CD4-positive, alpha-beta T cell treated with Interleukin-17A for 4 hours (primary cell): ENCODE measurements around the gene ZFAND3.

Source experiments
- DNase-seq: peaks from one replicate; pipeline ENCODE4 v3.0.0-alpha.2; 2020; ENCODE audit warnings: mixed read lengths

The ZFAND3 gene

DNA sequence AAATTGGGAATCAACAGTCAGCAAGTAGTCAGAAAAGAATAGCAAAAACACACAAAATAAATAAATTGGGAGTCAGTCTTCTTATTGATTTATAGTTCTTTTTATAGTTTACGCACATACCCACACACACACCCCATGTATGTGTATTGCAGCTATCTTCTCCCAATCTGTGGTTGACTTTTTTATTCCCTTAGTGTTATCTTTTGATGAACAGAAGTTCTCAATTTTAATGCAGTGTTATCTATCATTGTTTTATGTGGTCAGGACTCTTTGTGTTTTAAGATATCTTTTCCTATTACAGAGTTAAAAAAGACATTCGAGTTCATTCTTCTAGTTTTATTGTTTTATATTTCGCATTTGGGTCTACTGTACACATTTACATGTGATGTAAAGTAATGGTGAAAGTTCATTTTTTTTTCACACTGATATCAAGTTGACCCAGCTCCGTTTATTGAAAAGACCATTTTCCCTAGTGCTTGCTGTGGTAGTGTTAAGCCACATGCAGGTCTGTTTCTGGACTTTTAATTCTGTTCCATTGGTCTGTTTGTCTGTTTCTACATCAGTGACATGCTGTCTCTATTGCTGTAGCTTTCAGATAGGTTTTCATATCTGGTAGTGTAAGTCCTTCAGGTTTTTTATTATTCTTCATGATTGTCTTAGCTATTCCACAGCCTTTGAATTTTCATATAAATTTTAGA lies 78.4 kb downstream of the ZFAND3 start:
- DNase-seq = no peak

DNA sequence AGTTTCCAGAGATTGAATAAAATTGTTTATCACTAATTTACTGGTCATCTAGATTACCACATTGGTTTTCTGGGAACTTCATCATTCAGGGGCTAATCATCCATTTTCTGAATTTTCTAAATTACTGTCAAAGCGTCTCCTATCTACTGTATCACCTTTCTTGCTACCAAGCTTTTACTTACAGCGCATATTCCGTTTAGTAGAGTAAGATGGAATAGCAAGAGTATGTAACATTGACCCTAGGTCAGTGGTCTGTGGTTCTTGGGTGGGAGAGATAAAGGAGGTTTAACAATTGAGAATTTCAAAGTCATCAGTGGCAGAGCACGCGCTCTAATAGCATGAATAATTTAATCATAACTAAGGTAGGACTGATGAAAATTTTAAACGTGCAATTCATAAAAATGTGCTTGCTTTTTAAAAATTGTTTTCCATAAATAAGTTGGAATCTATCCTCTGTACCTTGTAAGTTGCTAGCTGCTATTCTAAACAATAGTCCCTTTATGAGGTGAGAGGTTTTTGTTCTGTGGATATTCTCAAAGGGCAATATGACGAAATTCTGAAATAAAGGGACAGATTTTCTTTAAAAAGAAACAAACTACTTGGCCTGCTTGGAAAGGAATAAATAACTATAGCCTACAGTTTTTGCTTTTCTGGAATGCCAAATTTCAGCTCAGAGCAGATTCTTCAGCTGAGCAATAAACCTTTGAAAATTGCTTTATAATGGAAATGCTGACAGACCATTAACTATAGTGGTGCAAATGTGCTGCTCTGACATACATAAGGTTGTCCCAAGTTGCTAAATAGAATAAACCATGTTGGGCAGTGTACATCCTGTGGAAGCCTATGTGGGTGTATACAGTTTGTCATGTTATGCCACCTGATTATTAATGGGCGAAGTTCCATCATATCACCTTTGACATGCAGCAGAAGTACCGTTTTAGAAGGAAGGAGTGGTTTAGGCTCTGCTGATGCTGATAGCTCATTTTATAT lies 84.1 kb downstream of the ZFAND3 start:
- no peak for DNase-seq

DNA sequence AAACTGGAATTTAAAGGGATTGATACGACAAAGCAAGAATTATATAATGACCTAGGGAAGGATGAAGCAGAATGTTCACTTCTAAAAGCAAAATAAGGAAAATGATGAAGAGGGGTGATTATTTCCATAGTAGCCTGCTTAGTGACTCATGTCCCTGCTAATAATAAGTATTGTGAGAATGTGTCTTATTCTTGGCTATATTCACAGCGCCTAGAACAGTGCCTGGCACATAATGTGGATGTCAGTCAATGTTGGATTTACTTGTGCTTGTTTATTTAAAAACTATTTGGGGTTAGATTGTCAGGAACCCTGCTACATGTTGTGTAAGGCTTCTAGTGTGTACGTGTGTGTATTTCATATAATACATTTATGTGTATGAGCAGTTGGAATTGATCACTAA lies 85.1 kb downstream of the ZFAND3 start:
- no peak for DNase-seq

DNA sequence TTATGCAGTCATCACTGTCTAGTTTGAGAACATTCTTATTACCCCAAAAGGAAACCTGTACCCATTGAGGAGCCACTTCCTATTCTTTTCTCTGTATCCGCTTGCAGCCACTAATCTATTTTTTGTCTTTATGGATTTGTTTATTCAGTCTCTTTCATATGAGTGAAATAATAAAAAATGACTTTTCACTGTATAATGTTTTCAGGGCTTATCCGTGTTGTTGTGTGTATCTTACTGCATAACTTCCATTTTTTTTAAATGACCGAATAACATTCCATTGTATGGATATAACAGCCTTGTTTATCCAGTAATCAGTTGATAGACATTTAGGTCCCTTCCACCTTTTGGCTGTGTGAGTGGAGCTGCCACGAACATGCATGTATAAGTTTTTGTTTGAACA lies 86.6 kb downstream of the ZFAND3 start:
- no peak for DNase-seq

DNA sequence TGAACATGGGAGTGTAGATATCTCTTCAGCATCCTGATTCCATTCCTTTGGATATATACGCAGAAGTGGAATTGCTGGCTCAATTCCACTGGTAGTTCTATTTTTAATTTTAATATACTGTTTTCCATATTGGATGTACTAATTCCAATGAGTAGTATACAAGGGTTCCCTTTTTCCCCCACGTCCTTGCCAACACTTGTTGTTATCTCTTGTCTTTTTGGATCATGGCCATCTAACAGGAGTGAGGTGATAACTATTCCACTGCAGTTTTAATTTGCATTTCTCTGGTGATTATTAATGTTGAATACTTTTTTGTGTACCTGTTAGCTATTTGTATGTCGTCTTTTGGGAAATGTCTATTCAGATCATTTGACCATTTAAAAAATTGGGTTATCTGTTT lies 91.5 kb downstream of the ZFAND3 start:
- DNase-seq = no peak

DNA sequence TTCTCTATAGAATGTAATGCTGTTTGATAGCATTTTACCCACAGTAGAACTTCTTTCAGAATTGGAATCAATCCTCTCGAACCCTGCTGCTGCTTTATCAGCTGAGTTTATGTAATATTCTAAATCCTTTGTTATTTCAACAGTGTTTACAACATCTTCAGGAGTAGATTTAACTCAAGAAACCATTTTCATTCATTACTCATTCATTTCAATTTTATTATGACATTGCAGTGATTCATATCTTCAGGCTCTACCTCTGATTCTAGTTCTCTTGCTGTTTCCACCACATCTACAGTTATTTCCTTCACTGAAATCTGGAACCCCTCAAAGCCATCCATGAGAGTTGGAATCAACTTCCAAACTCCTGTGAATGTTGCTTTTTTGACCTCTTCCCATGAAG lies 93.7 kb downstream of the ZFAND3 start:
- no peak for DNase-seq

DNA sequence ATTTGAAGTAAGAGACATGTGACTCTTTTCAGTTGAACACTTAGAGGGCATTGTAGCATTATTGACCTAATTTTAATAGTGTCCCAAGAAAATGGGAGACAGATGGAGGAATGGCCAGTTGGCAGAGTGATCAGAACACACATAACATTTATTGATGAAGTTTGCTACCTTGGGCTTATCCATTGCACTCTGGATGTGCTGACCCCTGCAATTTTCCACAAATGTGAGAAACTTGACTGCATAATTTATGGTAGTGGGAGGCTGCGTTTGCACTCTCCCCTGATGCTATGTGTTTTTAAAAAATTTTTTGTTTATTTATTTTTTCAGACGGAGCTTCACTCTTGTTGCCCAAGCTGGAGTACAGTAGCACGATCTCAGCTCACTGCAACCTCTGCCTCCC lies 95.9 kb downstream of the ZFAND3 start:
- no peak for DNase-seq

DNA sequence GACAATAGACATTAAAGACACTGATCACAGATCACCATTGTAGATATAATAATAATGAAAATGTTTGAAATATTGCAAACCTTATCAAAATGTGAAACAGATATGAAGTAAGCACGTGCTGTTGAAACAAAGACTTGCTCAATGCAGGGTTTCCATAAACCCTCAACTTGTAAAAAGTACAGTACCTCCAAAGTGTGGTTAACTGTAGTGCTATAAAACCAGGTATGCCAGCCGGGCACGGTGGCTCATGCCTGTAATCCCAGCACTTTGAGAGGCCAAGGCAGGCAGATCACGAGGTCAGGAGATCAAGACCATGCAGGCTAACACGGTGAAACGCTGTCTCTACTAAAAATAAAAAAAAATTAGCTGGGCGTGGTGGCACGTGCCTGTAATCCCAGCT lies 96.6 kb downstream of the ZFAND3 start:
- no peak for DNase-seq

DNA sequence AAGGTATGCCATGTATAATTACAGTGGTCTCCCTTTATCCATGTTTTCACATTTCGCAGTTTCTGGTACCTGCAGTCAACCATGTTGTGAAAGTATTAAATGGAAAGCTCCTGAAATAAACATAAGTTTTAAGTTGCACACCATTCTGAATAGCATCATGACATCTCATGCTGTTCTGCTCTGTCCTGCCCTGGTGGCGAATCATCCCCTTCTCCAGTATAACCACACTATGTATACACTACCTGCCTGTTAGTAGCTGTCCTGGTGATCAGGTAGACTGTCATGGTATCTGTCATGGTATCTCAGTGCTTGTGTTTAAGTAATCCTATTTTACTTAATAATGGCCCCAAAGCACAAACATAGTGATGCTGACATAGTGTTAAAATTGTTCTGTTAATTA lies 97.1 kb downstream of the ZFAND3 start:
- no peak for DNase-seq

DNA sequence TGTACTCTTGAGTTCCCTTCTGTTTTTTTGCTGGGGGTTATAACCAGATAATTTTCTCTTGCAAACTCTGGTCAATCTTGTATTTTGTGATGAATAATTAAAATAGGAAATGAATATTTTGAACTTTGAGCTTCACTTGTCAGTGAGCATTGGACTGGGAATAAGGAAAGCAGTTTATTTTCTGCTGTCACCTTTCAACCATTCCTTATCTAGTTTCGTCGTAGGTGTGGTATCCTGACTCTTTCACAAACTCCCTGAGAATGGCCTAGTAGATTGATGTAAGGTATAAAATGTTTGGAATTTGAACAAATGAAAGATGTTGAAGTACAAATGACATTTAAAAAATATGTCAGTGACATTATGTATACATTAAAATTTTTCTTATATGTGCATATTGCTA lies 98.0 kb downstream of the ZFAND3 start:
- no peak for DNase-seq

DNA sequence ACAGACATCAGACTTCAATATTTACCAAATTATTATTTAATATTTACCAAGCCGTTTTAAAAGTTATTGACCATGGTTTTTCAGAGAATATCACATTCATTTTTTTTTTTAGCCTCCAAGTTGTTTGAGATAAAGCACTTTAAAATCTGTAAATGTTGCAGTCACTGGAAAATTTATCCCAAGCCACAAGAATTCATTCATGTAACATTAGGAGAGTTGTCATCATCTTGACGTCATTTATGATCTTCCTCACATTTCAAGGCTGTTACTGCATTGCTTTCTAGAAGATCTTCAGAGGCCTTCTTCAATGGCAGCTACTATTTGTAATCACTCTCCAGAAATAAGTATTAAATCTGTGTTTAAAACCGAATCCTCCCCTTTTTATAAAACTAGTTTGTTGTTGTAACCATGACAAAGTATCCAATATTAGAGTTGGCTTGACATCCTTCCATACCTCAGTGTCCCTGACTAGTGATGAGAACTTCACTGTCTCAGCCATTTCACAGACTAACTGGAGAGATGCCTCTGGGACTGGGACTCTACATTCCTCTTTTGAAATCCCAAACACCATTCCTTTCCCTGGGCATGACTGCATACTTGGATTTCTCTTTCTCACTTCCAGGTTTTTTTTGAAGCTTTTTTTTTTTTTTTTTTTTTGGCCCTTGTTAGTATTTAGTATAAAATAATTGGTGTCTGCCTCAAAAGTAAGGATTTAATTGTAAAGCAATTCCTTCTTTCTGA lies 100.1 kb downstream of the ZFAND3 start:
- DNase-seq = no peak

DNA sequence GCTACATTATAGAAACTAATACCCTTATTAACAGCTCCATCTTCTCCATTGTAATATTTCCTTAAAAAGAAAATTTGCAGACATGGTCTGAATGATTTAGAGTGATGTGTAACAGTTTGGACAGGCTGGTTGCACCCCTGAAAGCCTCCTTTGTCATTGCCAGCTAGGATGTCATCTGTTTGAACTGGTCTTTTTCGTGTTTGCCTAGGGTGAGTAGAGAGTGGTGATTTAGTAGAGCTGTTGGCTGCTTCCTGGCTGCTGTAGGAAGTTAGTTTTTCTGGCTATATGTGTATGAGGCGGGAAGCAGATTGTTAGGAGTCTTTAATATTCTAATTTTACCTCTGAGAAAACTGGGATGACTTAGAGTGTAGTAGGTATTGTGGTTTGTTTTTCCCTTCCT lies 101.1 kb downstream of the ZFAND3 start:
- DNase-seq = no peak

DNA sequence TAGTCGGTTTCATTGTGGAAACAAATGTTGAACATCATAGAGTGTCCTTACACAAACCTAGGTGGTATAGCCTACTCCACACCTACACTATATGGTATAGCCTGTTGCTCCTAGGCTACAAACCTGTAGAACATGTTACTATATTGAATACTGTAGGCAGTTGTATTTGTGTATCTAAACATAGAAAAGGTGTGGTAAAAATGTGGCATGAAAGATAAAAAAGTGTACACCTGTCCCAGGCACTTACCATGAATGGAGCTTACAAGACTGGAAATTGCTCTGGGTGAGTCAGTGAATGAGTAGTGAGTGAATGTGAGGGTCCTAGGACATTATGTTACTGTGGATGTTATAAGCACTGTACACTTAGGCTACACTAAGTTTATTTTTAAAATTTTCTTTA lies 103.0 kb downstream of the ZFAND3 start:
- DNase-seq = no peak

DNA sequence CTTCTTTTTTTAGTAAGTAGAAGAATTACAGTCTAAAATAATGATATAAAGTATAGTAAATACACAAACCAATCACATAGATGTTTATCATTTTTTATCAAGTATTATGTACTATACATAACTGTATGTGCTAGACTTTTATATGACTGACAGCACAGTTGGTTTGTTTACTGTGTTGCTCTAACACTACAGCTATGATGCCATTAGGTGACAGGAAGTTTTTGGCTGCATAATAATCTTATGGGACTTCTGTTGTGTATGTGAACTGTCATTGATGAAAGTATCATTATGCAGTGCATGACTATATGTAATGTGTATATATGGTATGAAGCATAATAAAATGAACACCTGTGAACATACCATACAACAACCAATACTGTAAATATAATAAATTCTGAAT lies 104.0 kb downstream of the ZFAND3 start:
- no peak for DNase-seq

DNA sequence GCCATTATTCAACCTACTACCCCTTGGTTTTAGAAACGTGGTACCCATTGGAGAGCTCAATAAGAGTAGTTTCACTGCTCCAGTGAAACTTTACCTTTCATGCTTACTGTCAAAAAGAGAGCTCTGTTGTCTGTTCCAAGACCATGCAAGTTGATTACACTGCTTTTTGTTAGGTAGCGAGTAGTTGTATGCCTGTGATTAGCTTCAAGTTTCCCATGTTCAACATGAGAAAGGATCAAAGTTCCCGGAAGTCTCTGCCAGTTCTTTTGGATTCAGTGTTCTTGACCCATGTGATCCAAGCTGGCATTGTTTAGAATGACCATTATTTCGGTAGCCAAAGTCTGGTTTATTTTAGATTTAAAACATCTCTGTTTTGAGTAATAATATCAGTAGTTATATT lies 107.1 kb downstream of the ZFAND3 start:
- no peak for DNase-seq

DNA sequence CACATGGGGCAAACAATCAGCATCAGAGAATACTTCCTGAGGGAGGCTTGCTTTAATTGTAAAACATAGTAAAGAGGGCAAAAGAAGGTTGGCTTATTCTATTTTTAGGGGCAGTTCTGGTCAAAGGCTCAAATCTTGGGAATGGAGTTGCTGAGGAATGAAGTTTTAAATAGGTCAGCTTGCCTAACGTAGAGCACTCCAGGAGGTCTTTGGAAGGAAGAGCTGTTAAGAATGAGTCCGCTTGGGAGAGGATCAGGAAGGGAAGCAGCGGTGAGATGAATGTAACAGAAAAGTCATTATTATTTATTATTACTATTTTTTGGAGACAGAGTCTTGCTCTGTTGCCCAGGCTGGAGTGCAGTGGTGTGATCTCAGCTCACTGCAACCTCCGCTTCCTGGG lies 108.7 kb downstream of the ZFAND3 start:
- no peak for DNase-seq

DNA sequence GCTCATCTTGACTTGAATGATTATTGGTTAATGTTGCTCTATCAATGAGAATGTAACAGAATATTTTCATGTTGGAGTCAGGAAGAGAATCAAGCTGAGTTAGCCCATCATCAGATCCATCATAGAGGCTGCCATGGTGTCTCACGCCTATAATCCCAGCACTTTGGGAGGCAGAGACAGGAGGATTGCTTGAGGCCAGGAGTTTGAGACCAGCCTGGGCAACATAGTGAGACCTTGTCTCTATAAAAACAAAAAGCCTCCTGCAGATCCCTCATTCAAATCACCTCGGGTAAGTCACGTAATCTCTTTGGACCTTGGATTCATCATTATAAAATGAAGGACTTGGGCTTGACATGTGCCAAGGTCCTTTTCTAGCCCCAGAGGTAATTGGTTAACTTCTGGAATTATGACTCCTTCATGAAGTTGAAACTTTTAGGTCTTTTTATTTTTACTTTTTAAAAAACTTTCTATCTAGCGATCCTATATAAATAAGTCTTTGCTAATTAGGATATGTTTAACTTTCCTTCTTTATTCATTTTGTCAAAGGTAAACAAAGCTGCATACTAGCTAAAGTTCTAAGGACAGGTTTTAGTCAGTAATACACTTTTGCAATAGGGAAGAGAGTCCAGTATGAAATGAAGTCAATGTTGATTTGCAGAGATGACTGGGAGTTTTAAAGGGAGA lies 110.9 kb downstream of the ZFAND3 start:
- DNase-seq = no peak

DNA sequence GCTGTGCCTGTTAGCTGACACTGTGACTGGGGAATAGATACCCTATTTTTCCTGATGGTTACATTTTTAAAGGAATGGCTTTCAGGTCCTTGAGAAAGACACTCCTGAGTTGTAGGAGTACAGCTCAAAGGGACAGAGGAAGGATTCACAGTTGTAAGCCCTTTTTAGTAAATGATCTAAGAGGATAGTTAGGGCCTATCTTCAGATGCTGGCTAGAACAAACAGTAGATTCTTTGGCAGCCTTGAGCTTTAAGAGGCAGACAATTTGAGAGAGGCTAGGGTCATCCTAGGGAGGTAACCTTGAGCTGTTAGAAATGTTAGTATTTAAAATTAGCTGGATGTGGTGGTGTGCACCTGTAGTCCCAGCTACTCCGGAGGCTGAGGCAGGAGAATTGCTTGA lies 111.5 kb downstream of the ZFAND3 start:
- DNase-seq = no peak

DNA sequence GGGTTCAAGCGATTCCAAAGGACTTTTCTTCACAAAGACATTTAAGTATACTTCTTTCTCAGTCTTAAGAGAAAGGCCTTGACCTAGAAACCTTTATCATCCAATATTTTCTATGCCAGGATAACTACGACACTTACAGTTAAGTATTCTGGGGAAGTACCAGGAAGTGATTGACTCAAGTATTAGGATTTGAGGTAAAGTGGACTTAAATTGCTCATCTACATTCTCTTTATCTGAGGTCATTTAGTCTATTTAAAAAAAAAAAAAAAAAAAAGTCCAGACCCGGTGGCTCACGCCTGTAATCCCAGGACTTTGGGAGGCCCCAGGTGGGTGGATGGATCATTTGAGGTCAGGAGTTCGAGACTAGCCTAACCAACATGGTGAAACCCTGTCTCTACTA lies 114.7 kb downstream of the ZFAND3 start:
- DNase-seq = no peak

DNA sequence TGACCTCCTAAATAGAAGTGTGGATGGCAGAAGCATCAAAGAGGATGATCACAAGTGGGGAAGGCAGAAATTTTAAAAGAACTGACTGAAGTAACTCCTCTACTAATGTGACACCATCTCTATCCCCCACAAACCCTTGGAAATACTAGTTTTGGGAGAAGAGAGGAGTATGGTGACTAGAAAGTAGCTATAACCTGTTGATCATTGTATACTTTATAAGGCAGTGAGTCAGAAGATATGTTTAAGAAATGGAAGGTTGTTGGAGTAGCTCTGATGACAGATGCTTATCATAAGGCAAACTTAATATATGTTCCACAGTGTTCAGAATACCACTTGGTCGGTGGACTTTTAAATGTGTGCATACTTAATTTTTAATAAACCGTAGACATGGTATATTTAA lies 116.6 kb downstream of the ZFAND3 start:
- no peak for DNase-seq

DNA sequence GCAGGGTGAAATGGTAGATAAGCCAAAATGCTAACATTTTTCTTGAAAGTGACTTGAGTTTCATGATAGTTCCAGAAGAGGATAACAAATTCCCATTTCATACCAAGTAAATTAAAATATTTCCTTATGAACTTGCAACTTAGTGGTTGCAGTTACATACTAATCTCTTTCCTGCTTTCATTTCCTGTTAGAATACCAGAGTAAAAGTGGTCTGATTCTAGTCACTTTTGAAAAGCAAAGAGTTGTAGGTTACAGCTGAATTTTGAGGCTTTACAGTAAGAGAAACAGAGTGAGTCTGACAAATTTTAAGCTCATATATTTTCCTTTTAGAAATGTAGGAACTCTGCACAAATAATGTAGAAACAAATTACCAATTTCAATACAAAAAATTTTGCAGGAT lies 117.4 kb downstream of the ZFAND3 start:
- DNase-seq = no peak

DNA sequence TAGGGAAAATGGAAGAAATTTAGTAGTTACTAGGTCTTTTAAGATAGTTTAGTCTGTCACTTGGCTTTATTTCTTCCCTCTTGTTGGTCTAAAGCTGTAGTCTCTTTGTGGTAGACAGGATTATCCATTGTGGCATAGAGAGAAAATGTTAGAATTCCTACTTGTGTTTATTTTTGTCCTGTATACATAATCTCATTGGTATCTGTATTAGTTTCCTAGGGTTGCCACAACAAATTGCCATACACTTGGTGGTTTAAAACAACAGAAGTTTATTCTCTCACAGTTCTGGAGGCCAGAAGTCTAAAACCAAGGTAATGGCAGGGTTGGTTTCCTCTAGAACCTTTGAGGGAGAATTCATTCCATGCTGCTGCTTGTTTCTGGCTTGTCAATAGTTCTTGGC lies 119.4 kb downstream of the ZFAND3 start:
- no peak for DNase-seq
